ENCODE results near the gene SELENOW.

Gene SELENOW

DNA sequence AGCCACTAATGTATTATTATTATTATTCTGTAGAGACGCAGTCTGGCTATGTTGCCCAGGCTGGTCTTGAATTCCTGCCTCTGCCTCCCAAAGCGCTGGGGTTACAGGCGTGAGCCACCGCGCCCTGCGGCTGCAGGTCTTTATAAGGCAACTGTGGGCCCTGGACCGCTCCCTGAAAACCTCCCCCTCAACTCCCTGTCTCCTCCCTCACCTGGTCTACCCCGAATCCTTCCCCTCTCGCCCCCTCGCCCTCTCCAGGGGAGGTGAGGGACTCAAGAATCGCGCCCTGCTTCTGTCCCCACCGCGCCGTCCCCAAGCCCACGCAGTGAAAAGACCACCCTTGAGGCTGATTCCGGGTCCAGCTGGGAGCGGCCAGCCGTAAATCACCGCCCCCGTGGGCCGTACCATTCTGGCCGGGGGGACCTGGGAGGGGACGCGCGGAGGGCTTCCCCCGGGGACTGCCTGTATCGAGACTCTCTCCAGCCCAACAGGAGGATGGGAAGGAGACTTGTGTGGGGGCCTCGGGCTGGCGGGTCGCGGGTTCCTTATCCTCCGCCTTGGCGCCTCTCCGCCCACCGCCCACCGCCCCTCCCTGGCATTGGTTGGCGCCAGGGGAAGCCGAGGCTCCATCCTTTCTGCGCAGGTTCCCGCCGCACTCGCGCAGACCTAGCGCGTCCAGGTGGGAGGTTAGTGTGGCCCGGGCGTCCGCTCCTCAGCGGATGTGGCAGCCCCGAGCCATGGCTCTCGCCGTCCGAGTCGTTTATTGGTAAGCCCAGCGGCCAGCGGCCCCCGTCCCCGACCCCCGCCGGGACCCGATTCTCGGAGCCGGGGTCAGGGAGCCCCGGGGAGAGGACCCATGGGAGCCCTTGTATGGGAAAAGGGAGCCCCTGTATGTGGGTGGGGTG lies at the start of gene SELENOW:
SELENOW (plus strand) TSS at position 655 of the 905 bp plus-strand sequence; CDS start at position 738, 83 bp downstream.
- no peak for TF ChIP-seq L3MBTL2 (conservative IDR thresholded peaks at IDR 0.05)
- TF ChIP-seq, protein P1, sequence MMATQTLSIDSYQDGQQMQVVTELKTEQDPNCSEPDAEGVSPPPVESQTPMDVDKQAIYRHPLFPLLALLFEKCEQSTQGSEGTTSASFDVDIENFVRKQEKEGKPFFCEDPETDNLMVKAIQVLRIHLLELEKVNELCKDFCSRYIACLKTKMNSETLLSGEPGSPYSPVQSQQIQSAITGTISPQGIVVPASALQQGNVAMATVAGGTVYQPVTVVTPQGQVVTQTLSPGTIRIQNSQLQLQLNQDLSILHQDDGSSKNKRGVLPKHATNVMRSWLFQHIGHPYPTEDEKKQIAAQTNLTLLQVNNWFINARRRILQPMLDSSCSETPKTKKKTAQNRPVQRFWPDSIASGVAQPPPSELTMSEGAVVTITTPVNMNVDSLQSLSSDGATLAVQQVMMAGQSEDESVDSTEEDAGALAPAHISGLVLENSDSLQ (IDR thresholded peaks at IDR 0.05): peak; percentile 97
- no peak for TF ChIP-seq NFRKB (IDR thresholded peaks at IDR 0.05)
- TF ChIP-seq BHLHE40 (IDR thresholded peaks at IDR 0.05; ENCODE audit: borderline replicate concordance): peak; percentile 89
- no peak; the same call in 1 of the 2 replicates for TF ChIP-seq LEF1 (IDR thresholded peaks at IDR 0.05; ENCODE audit: borderline replicate concordance)
- TF ChIP-seq ELF4 (IDR thresholded peaks at IDR 0.05): peak; percentile 56
- TF ChIP-seq CTBP1 (IDR thresholded peaks at IDR 0.05; ENCODE audit: borderline replicate concordance): no peak
- peak; percentile 95 for TF ChIP-seq SP1 (IDR thresholded peaks at IDR 0.05)
- ChIA-PET POLR2A (interaction anchor here (0.9 kb wide), 1 partner anchor 11 kb away, joined by 3 read pairs; no protein-coding TSS in a partner anchor), CTCF (no interaction called here)
- DNase-seq (ENCODE audit: extremely low spot score): peak; percentile 90

DNA sequence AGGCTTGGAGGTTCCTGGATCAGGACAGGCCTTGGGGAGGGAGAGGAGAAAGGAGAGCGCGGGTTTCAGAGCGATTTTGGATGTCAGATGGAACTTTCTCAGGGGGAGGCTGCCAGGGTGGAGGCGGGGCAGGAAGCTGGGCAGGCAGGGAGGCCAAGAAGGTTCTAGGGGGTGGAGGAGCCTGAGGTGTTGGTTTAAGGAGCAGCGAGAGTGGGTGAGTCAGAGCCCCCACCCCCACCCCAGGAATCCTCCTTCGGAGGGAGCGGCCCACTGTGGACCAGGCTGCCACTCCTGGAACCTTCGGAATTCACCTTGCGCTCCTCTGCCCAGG lies 49.1 kb upstream of the SELENOW start:
- no peak for TF ChIP-seq HDGF (IDR thresholded peaks at IDR 0.05; ENCODE audit: borderline replicate concordance)
- TF ChIP-seq BHLHE40 (IDR thresholded peaks at IDR 0.05; ENCODE audit: borderline replicate concordance): no peak
- TF ChIP-seq, protein P1 (IDR thresholded peaks at IDR 0.05): no peak
- TF ChIP-seq SP1 (IDR thresholded peaks at IDR 0.05): no peak
- TF ChIP-seq FOXM1 (IDR thresholded peaks at IDR 0.05; ENCODE audit: borderline replicate concordance): no peak
- no peak for TF ChIP-seq NFRKB (IDR thresholded peaks at IDR 0.05)
- TF ChIP-seq FOXA1 (IDR thresholded peaks at IDR 0.05): no peak
- TF ChIP-seq TARDBP (IDR thresholded peaks at IDR 0.05): no peak
- ChIA-PET POLR2A (no interaction called here), CTCF (interaction anchor here (0.8 to 1.3 kb wide), 2 partner anchors 11 to 17 kb away, joined by 3 to 8 read pairs; partner anchors contain the start of gene EHD2)
- DNase-seq (ENCODE audit: extremely low spot score): no peak

DNA sequence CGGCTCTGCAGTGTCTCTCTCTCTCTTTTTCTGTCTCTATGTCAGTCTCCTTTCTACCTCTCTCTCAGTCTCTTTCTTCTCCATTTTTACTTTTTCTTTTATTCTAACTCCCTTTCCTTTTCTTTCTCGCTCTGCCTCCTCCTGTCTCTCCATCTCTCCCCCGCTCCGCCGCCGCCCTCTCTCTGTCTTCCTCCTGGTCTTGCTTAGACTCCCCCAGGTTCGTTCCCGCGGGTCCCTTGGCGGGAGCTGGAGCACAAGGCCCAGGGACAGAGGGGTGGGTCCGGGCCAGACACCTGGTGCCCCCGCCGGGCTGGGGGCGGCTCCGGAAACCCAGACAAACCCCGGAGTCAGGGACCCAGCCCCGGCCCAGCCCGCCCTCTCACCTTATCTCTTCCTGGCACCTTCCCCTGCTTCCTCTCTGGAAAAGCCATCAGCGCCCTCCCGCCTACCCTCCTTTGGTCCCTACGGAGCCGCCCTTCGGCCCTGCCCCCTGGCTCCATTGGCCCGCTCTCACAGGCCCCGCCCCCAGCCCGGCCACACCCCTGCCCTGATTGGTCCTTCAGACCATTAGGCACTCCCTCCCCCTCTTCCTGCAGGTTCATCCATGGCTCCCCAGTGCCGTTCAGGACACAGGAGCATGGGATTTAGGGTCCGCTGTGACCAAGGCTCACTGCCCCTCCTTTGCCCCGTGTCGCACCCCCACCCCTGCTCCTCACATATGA lies 48.5 kb upstream of the SELENOW start:
- TF ChIP-seq ARNT (IDR thresholded peaks at IDR 0.05): no peak
- no peak for TF ChIP-seq HDGF (IDR thresholded peaks at IDR 0.05; ENCODE audit: borderline replicate concordance)
- TF ChIP-seq SP1 (IDR thresholded peaks at IDR 0.05): no peak
- CTCF ChIA-PET: interaction anchor here (1.3 kb wide), 1 partner anchor 17 kb away, joined by 8 read pairs; the partner anchor contains the start of gene EHD2
- DNase-seq (ENCODE audit: extremely low spot score): peak; percentile 82
- POLR2A ChIA-PET: no interaction called here

DNA sequence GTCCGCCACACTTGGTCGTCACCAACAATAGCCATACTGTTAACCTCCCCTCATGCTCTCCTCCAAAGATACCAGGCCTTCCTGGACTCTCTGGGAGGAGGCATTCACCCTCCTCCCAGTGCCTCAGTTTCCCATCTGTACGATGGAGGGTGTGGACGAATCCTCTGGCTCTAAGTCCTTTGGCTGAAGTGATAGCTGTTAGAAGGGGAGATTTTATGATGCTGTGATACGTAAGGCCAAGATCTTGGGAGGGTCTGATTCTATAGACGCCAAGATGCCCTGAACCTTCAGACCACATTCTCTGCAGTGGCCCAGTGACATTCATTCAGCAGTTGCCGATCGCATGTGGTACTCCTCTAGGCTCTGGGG lies 48.0 kb upstream of the SELENOW start:
- TF ChIP-seq BHLHE40 (IDR thresholded peaks at IDR 0.05; ENCODE audit: borderline replicate concordance): no peak
- no peak for TF ChIP-seq ARNT (IDR thresholded peaks at IDR 0.05)
- no peak for TF ChIP-seq HDGF (IDR thresholded peaks at IDR 0.05; ENCODE audit: borderline replicate concordance)
- TF ChIP-seq FOXA1 (IDR thresholded peaks at IDR 0.05): no peak
- TF ChIP-seq CTBP1 (IDR thresholded peaks at IDR 0.05; ENCODE audit: borderline replicate concordance): no peak
- no peak for TF ChIP-seq SP1 (IDR thresholded peaks at IDR 0.05)
- TF ChIP-seq L3MBTL2 (conservative IDR thresholded peaks at IDR 0.05): no peak
- TF ChIP-seq SUZ12 (IDR thresholded peaks at IDR 0.05): no peak
- TF ChIP-seq FOXM1 (IDR thresholded peaks at IDR 0.05; ENCODE audit: borderline replicate concordance): no peak
- no peak for TF ChIP-seq ELF4 (IDR thresholded peaks at IDR 0.05)
- no peak for TF ChIP-seq NFRKB (IDR thresholded peaks at IDR 0.05)
- TF ChIP-seq ZNF384 (IDR thresholded peaks at IDR 0.05): no peak
- TF ChIP-seq LEF1 (IDR thresholded peaks at IDR 0.05; ENCODE audit: borderline replicate concordance): no peak
- no peak for TF ChIP-seq TARDBP (IDR thresholded peaks at IDR 0.05)
- TF ChIP-seq, protein P1 (IDR thresholded peaks at IDR 0.05): no peak
- TF ChIP-seq FOXK2 (IDR thresholded peaks at IDR 0.05): no peak
- ChIA-PET POLR2A (no interaction called here), CTCF (interaction anchor here (1.3 kb wide), 1 partner anchor 18 kb away, joined by 8 read pairs; the partner anchor contains the start of gene EHD2)
- DNase-seq (ENCODE audit: extremely low spot score): no peak

DNA sequence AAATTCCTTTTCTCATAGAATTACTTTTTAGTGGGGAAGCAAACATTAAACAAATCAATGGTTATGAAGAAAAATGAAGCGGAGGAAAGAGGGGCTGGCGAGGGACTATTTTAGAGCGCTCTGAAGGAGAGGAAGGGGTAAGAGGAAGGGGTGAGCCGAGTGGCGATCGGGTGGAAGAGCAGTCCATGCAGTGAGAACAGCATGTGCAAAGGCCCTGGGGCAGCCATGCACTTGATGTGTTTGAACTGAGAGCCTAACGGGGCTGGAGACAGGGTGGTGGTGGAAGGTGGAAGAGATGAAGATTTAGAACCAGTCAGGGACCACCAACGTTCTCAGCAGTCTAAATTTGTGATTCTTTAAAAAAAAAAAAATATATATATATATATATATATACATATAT lies 47.6 kb upstream of the SELENOW start:
- no peak for DNase-seq (ENCODE audit: extremely low spot score)
- POLR2A ChIA-PET: no interaction called here
- TF ChIP-seq FOXK2 (IDR thresholded peaks at IDR 0.05): no peak
- no peak for TF ChIP-seq TARDBP (IDR thresholded peaks at IDR 0.05)
- no peak for TF ChIP-seq SP1 (IDR thresholded peaks at IDR 0.05)
- TF ChIP-seq, protein P1 (IDR thresholded peaks at IDR 0.05): no peak
- no peak for TF ChIP-seq ELF4 (IDR thresholded peaks at IDR 0.05)
- TF ChIP-seq L3MBTL2 (conservative IDR thresholded peaks at IDR 0.05): no peak
- no peak for TF ChIP-seq ARNT (IDR thresholded peaks at IDR 0.05)
- no peak for TF ChIP-seq FOXA1 (IDR thresholded peaks at IDR 0.05)
- CTCF ChIA-PET: no interaction called here

Data from HEK293T (cell line).